Gastroesophageal sphincter (tissue), 3 donors: ENCODE measurements around the gene CEP89.

Source experiments
- CTCF ChIP-seq, 4 experiments: fragments of 200-600 bp in 2 of 4; fragments of 450-650 bp in 2 of 4; sonication (generic) in 1 of 4; IDR thresholded peaks; one replicate each; pipeline ENCODE4 v1.5.1; 2017 to 2019; ENCODE audit warnings: antibody characterized with exemption in 4 of 4, mild to moderate bottlenecking in 2 of 4, moderate library complexity in 2 of 4
- EP300 ChIP-seq: sonication (generic); formaldehyde crosslinking; IDR thresholded peaks from one replicate; pipeline ENCODE4 v1.6.1; 2017; ENCODE audit warnings: antibody characterized with exemption, mild to moderate bottlenecking
- POLR2A ChIP-seq, 2 donors: fragments of 450-650 bp; IDR thresholded peaks; one replicate each; pipeline ENCODE4 v1.6.1; 2017; ENCODE audit warnings: antibody characterized with exemption in 2 of 2, mild to moderate bottlenecking in 2 of 2, moderate library complexity in 1 of 2

GRCh38 chr19:32873247-32873959 is 98.4 kb downstream of the CEP89 start:
- TF ChIP-seq POLR2A (IDR thresholded peaks at IDR 0.05) (no peak), CTCF (IDR thresholded peaks at IDR 0.05) (no peak), EP300 (no peak)
